Measurements from ENCODE around the gene GLB1L2.

GLB1L2 gene

GRCh38 chr11:134374171-134374570 is 42.4 kb downstream of the GLB1L2 start:
- Histone ChIP-seq H3K4me3 (ENCODE audit: insufficient read depth, low read depth, low read length, poor library complexity, severe bottlenecking) (no peak overlapping the region), H3K4me1 (ENCODE audit: control insufficient read depth, insufficient read depth, low read length, poor library complexity, severe bottlenecking) (no peaks in the 10 kb centered on the region), H3K27ac (ENCODE audit: insufficient read depth, low read length, poor library complexity, severe bottlenecking) (no peak overlapping the region), H3K9me3 (ENCODE audit: control insufficient read depth, low read length) (no peaks in the 10 kb centered on the region), H3K36me3 (ENCODE audit: control insufficient read depth, insufficient read depth, low read length) (no peaks in the 10 kb centered on the region), H3K27me3 (replicated peaks; ENCODE audit: control insufficient read depth, insufficient read depth, low read length, poor library complexity, severe bottlenecking) (no peaks in the 10 kb centered on the region)
- no peak for DNase-seq

- Histone ChIP-seq H3K4me1 (ENCODE audit: control insufficient read depth, insufficient read depth, low read length, poor library complexity, severe bottlenecking) (no peaks in the 10 kb centered on the region), H3K9me3 (ENCODE audit: control insufficient read depth, low read length) (no peaks in the 10 kb centered on the region), H3K4me3 (ENCODE audit: insufficient read depth, low read depth, low read length, poor library complexity, severe bottlenecking) (no peak overlapping the region)
Measured at GRCh38 chr11:134374891-134375550, 43.2 kb downstream of the GLB1L2 start.

GRCh38 chr11:134376150-134376921 is 44.5 kb downstream of the GLB1L2 start:
- H3K27ac ChIP-seq (ENCODE audit: insufficient read depth, low read length, poor library complexity, severe bottlenecking), result no peak overlapping the region

More at GRCh38 chr11:134374891-134375550, 43.2 kb downstream of the GLB1L2 start:
- no peak for DNase-seq
- Histone ChIP-seq H3K27me3 (replicated peaks; ENCODE audit: control insufficient read depth, insufficient read depth, low read length, poor library complexity, severe bottlenecking) (no peaks in the 10 kb centered on the region), H3K36me3 (ENCODE audit: control insufficient read depth, insufficient read depth, low read length) (no peaks in the 10 kb centered on the region), H3K27ac (ENCODE audit: insufficient read depth, low read length, poor library complexity, severe bottlenecking) (no peak overlapping the region)

GRCh38 chr11:134377876-134378275 is 46.1 kb downstream of the GLB1L2 start:
- Histone ChIP-seq H3K27me3 (replicated peaks; ENCODE audit: control insufficient read depth, insufficient read depth, low read length, poor library complexity, severe bottlenecking) (no peaks in the 10 kb centered on the region), H3K4me3 (ENCODE audit: insufficient read depth, low read depth, low read length, poor library complexity, severe bottlenecking) (no peak overlapping the region), H3K36me3 (ENCODE audit: control insufficient read depth, insufficient read depth, low read length) (no peaks in the 10 kb centered on the region), H3K9me3 (ENCODE audit: control insufficient read depth, low read length) (no peaks in the 10 kb centered on the region), H3K27ac (ENCODE audit: insufficient read depth, low read length, poor library complexity, severe bottlenecking) (no peak overlapping the region), H3K4me1 (ENCODE audit: control insufficient read depth, insufficient read depth, low read length, poor library complexity, severe bottlenecking) (no peaks in the 10 kb centered on the region)
- DNase-seq, result no peak

More at GRCh38 chr11:134376150-134376921, 44.5 kb downstream of the GLB1L2 start:
- Histone ChIP-seq H3K9me3 (ENCODE audit: control insufficient read depth, low read length) (no peaks in the 10 kb centered on the region), H3K4me1 (ENCODE audit: control insufficient read depth, insufficient read depth, low read length, poor library complexity, severe bottlenecking) (no peaks in the 10 kb centered on the region), H3K36me3 (ENCODE audit: control insufficient read depth, insufficient read depth, low read length) (no peaks in the 10 kb centered on the region), H3K27me3 (replicated peaks; ENCODE audit: control insufficient read depth, insufficient read depth, low read length, poor library complexity, severe bottlenecking) (no peaks in the 10 kb centered on the region), H3K4me3 (ENCODE audit: insufficient read depth, low read depth, low read length, poor library complexity, severe bottlenecking) (no peak overlapping the region)
- DNase-seq, result no peak

GRCh38 chr11:134379241-134379640 is 47.5 kb downstream of the GLB1L2 start:
- Histone ChIP-seq H3K27me3 (replicated peaks; ENCODE audit: control insufficient read depth, insufficient read depth, low read length, poor library complexity, severe bottlenecking) (peaks cover under 1% of the 10 kb centered on the region), H3K27ac (ENCODE audit: insufficient read depth, low read length, poor library complexity, severe bottlenecking) (no peak overlapping the region), H3K9me3 (ENCODE audit: control insufficient read depth, low read length) (no peaks in the 10 kb centered on the region), H3K4me1 (ENCODE audit: control insufficient read depth, insufficient read depth, low read length, poor library complexity, severe bottlenecking) (no peaks in the 10 kb centered on the region), H3K4me3 (ENCODE audit: insufficient read depth, low read depth, low read length, poor library complexity, severe bottlenecking) (no peak overlapping the region), H3K36me3 (ENCODE audit: control insufficient read depth, insufficient read depth, low read length) (no peaks in the 10 kb centered on the region)
- no peak for DNase-seq

GRCh38 chr11:134380229-134380628 is 48.4 kb downstream of the GLB1L2 start:
- Histone ChIP-seq H3K4me3 (ENCODE audit: insufficient read depth, low read depth, low read length, poor library complexity, severe bottlenecking) (no peak overlapping the region), H3K4me1 (ENCODE audit: control insufficient read depth, insufficient read depth, low read length, poor library complexity, severe bottlenecking) (no peaks in the 10 kb centered on the region), H3K27ac (ENCODE audit: insufficient read depth, low read length, poor library complexity, severe bottlenecking) (no peak overlapping the region), H3K36me3 (ENCODE audit: control insufficient read depth, insufficient read depth, low read length) (no peaks in the 10 kb centered on the region), H3K27me3 (replicated peaks; ENCODE audit: control insufficient read depth, insufficient read depth, low read length, poor library complexity, severe bottlenecking) (peaks cover 10% of the 10 kb centered on the region), H3K9me3 (ENCODE audit: control insufficient read depth, low read length) (no peaks in the 10 kb centered on the region)
- no peak for DNase-seq

GRCh38 chr11:134380785-134381184 is 49.0 kb downstream of the GLB1L2 start:
- H3K27me3 ChIP-seq (replicated peaks; ENCODE audit: control insufficient read depth, insufficient read depth, low read length, poor library complexity, severe bottlenecking), result peaks cover 10% of the 10 kb centered on the region
- no peaks in the 10 kb centered on the region for H3K36me3 ChIP-seq (ENCODE audit: control insufficient read depth, insufficient read depth, low read length)
- no peaks in the 10 kb centered on the region for H3K4me1 ChIP-seq (ENCODE audit: control insufficient read depth, insufficient read depth, low read length, poor library complexity, severe bottlenecking)
- H3K9me3 ChIP-seq (ENCODE audit: control insufficient read depth, low read length), result no peaks in the 10 kb centered on the region
- H3K4me3 ChIP-seq (ENCODE audit: insufficient read depth, low read depth, low read length, poor library complexity, severe bottlenecking), result no peak overlapping the region
- no peak overlapping the region for H3K27ac ChIP-seq (ENCODE audit: insufficient read depth, low read length, poor library complexity, severe bottlenecking)
- DNase-seq, result no peak

- Histone ChIP-seq H3K4me1 (ENCODE audit: control insufficient read depth, insufficient read depth, low read length, poor library complexity, severe bottlenecking) (peaks cover 13% of the 10 kb centered on the region), H3K4me3 (ENCODE audit: insufficient read depth, low read depth, low read length, poor library complexity, severe bottlenecking) (no peak overlapping the region), H3K27me3 (replicated peaks; ENCODE audit: control insufficient read depth, insufficient read depth, low read length, poor library complexity, severe bottlenecking) (peaks cover 10% of the 10 kb centered on the region), H3K27ac (ENCODE audit: insufficient read depth, low read length, poor library complexity, severe bottlenecking) (no peak overlapping the region), H3K36me3 (ENCODE audit: control insufficient read depth, insufficient read depth, low read length) (no peaks in the 10 kb centered on the region), H3K9me3 (ENCODE audit: control insufficient read depth, low read length) (no peaks in the 10 kb centered on the region)
- no peak for DNase-seq
Measured at GRCh38 chr11:134382257-134382656, 50.5 kb downstream of the GLB1L2 start.

GRCh38 chr11:134382830-134383229 is 51.0 kb downstream of the GLB1L2 start:
- no peaks in the 10 kb centered on the region for H3K9me3 ChIP-seq (ENCODE audit: control insufficient read depth, low read length)
- peaks cover 10% of the 10 kb centered on the region for H3K27me3 ChIP-seq (replicated peaks; ENCODE audit: control insufficient read depth, insufficient read depth, low read length, poor library complexity, severe bottlenecking)
- no peak for DNase-seq
- H3K36me3 ChIP-seq (ENCODE audit: control insufficient read depth, insufficient read depth, low read length), result no peaks in the 10 kb centered on the region
- no peak overlapping the region for H3K27ac ChIP-seq (ENCODE audit: insufficient read depth, low read length, poor library complexity, severe bottlenecking)
- H3K4me1 ChIP-seq (ENCODE audit: control insufficient read depth, insufficient read depth, low read length, poor library complexity, severe bottlenecking), result peaks cover 17% of the 10 kb centered on the region
- no peak overlapping the region for H3K4me3 ChIP-seq (ENCODE audit: insufficient read depth, low read depth, low read length, poor library complexity, severe bottlenecking)

GRCh38 chr11:134383576-134384221 is 51.9 kb downstream of the GLB1L2 start:
- no peak for DNase-seq
- H3K4me3 ChIP-seq (ENCODE audit: insufficient read depth, low read depth, low read length, poor library complexity, severe bottlenecking), result no peak overlapping the region
- no peaks in the 10 kb centered on the region for H3K9me3 ChIP-seq (ENCODE audit: control insufficient read depth, low read length)
- H3K36me3 ChIP-seq (ENCODE audit: control insufficient read depth, insufficient read depth, low read length), result no peaks in the 10 kb centered on the region
- H3K4me1 ChIP-seq (ENCODE audit: control insufficient read depth, insufficient read depth, low read length, poor library complexity, severe bottlenecking), result peaks cover 17% of the 10 kb centered on the region
- no peak overlapping the region for H3K27ac ChIP-seq (ENCODE audit: insufficient read depth, low read length, poor library complexity, severe bottlenecking)
- H3K27me3 ChIP-seq (replicated peaks; ENCODE audit: control insufficient read depth, insufficient read depth, low read length, poor library complexity, severe bottlenecking), result peaks cover 10% of the 10 kb centered on the region
